ENCODE data around the gene INVS. TPM values are rescaled to one million over a fixed set of nuclear protein-coding genes. Genes with fewer than 3 reads are reported as not detected.

INVS gene
- total RNA-seq, 4 donors from 2014 or later = 5.5 to 13.9 (median 6.7) TPM

DNA sequence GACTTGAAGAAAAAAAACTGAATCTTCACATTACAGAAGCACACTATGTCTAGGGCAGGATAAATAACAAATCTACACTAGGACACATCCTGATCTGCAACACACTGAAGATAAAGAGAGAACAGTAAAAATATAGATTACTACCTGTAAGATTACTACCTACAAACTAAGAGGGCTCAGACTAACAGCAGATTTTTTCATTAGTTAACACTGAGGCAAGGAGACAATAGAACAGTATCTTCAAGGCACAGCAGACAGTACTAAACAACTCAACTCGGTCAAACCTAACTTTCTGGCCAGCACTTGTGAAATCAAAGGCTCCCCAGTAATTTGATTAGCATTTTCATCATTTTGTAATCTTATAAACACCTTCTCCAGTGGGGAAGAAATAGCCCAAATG lies 207.2 kb downstream of the INVS start:
- Histone ChIP-seq H3K4me1 (peaks cover 13 to 15% of the 10 kb centered on the region in 2 donors), H3K9me3 (no peaks in the 10 kb centered on the region), H3K27ac (no peak overlapping the region), H3K4me3 (no peak overlapping the region), H3K36me3 (peaks cover 0 to 20% of the 10 kb centered on the region in 2 donors), H3K27me3 (no peaks in the 10 kb centered on the region)
- intact Hi-C loops (cut with DNase I; ENCODE audit: low total_unique reads) (no loop called here), in situ Hi-C loops (cut with MboI; ENCODE audit: low sequenced_read_pairs in 4 of 4) (loop anchor here in 3 of 4 donors (25.0 kb wide), 1 partner anchor 1119 kb away; no protein-coding TSS in a partner anchor)
- ATAC-seq (no peak), DNase-seq (no peak)
- TF ChIP-seq, protein P1, sequence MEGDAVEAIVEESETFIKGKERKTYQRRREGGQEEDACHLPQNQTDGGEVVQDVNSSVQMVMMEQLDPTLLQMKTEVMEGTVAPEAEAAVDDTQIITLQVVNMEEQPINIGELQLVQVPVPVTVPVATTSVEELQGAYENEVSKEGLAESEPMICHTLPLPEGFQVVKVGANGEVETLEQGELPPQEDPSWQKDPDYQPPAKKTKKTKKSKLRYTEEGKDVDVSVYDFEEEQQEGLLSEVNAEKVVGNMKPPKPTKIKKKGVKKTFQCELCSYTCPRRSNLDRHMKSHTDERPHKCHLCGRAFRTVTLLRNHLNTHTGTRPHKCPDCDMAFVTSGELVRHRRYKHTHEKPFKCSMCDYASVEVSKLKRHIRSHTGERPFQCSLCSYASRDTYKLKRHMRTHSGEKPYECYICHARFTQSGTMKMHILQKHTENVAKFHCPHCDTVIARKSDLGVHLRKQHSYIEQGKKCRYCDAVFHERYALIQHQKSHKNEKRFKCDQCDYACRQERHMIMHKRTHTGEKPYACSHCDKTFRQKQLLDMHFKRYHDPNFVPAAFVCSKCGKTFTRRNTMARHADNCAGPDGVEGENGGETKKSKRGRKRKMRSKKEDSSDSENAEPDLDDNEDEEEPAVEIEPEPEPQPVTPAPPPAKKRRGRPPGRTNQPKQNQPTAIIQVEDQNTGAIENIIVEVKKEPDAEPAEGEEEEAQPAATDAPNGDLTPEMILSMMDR (IDR thresholded peaks at IDR 0.05 in 4 of 5, conservative IDR thresholded peaks at IDR 0.05 in 1 of 5) = no peak
- no peak for TF ChIP-seq POLR2A (IDR thresholded peaks at IDR 0.05)

DNA sequence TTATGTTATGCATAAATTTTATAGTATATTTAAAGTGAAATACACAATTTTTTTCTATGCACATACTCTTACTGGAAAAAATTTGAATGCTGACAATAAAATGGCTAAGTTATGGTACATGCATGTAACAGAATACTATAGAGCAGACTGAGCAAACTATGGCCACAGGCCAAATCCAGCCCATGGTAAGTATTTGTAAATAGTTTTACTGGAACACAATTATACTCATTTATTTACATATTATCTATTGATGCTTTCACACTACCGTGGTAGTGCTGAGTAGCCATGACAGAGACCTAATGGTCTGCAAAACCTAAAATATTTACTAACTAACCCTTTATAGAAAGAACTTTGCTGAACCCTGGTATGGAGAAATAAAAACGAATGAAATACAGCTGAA lies 208.0 kb downstream of the INVS start:
- no peak overlapping the region for H3K4me3 ChIP-seq
- ATAC-seq (no peak), DNase-seq (no peak)
- H3K27me3 ChIP-seq = no peaks in the 10 kb centered on the region
- TF ChIP-seq, protein P1 (IDR thresholded peaks at IDR 0.05 in 4 of 5, conservative IDR thresholded peaks at IDR 0.05 in 1 of 5) = no peak
- TF ChIP-seq POLR2A (IDR thresholded peaks at IDR 0.05) = no peak
- H3K27ac ChIP-seq = no peak overlapping the region
- in situ Hi-C loops (cut with MboI; ENCODE audit: low sequenced_read_pairs in 4 of 4) (loop anchor here in 3 of 4 donors (25.0 kb wide), 1 partner anchor 1120 kb away; no protein-coding TSS in a partner anchor), intact Hi-C loops (cut with DNase I; ENCODE audit: low total_unique reads) (no loop called here)
- H3K4me1 ChIP-seq = peaks cover 13 to 15% of the 10 kb centered on the region in 2 donors
- H3K36me3 ChIP-seq = peaks cover 0 to 12% of the 10 kb centered on the region in 2 donors
- H3K9me3 ChIP-seq = no peaks in the 10 kb centered on the region

DNA sequence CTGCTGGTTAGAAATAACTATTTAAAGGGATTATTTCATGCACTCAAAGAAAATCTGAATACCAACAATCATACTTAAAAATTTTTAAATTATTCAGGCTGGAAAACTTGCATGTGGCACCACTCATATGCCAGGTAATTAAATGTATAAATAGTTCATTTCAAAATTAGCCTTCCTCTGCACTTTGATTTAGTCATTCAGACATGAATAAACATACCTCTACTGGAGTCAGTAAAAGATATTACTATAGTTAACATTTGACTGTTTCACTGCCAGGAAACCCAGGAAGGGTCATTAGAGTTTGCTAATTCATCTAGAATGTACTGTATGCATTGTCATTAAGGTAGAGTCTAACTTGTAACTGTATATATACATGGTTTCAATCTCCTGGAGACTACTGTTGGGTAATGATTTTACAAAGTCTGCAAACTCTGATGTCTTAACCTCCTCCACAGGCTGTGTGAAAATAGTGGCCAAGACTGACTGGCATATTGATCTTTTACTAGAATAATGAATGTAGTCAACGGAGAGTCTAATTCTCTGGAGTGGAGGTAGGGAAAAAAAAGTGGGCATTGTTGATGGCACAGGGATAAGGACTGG lies 210.0 kb downstream of the INVS start:
- H3K4me1 ChIP-seq = peaks cover 13 to 15% of the 10 kb centered on the region in 2 donors
- TF ChIP-seq POLR2A (IDR thresholded peaks at IDR 0.05) = no peak
- TF ChIP-seq, protein P1 (IDR thresholded peaks at IDR 0.05 in 4 of 5, conservative IDR thresholded peaks at IDR 0.05 in 1 of 5) = no peak
- no peaks in the 10 kb centered on the region for H3K27me3 ChIP-seq
- DNase-seq (no peak), ATAC-seq (peak; percentile 30 to 39)
- no peak overlapping the region for H3K4me3 ChIP-seq
- peak overlapping the region in 2 of 4 donors; percentile 8 to 19 for H3K27ac ChIP-seq
- intact Hi-C loops (cut with DNase I; ENCODE audit: low total_unique reads) = no loop called here
- H3K9me3 ChIP-seq = no peaks in the 10 kb centered on the region
- in situ Hi-C loops (cut with MboI; ENCODE audit: low sequenced_read_pairs in 4 of 4) = loop anchor here in 3 of 4 donors (25.0 kb wide), 1 partner anchor 1122 kb away; no protein-coding TSS in a partner anchor
- H3K36me3 ChIP-seq = no peaks in the 10 kb centered on the region

DNA sequence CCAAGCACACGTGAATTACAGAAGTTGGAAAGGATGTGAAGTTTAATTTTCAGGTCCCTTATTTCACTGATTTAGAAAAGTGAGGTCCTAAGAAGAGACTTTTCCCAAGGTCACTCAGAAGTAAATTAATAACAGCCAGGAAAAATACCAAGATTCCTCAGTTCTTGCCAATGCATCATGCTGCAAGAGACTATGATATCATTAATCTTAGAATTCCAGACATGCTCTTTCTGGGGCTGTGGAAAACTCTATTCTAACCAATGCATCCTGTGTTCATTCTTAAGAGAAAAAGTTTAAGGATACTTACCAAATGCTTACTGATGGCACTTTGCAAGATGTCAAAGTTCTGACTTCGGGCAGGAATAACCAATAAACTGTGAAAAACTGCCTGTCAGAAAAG lies 210.9 kb downstream of the INVS start:
- no peaks in the 10 kb centered on the region for H3K36me3 ChIP-seq
- no peak for ATAC-seq
- intact Hi-C loops (cut with DNase I; ENCODE audit: low total_unique reads) = loop anchor here (10.0 kb wide), 1 partner anchor 65 kb away; no protein-coding TSS in a partner anchor
- H3K4me1 ChIP-seq = peaks cover 13 to 15% of the 10 kb centered on the region in 2 donors
- in situ Hi-C loops (cut with MboI; ENCODE audit: low sequenced_read_pairs in 4 of 4) = loop anchor here in 3 of 4 donors (25.0 kb wide), 1 partner anchor 1123 kb away; no protein-coding TSS in a partner anchor
- no peak overlapping the region for H3K4me3 ChIP-seq
- TF ChIP-seq POLR2A (IDR thresholded peaks at IDR 0.05) = no peak
- TF ChIP-seq, protein P1 (IDR thresholded peaks at IDR 0.05 in 4 of 5, conservative IDR thresholded peaks at IDR 0.05 in 1 of 5) = no peak
- no peak overlapping the region for H3K27ac ChIP-seq
- no peaks in the 10 kb centered on the region for H3K9me3 ChIP-seq
- no peaks in the 10 kb centered on the region for H3K27me3 ChIP-seq
- no peak for DNase-seq
